Measurements from ENCODE around the gene RNMT.
"Not testable (repeated sequence)": the region's sequence is repeated elsewhere in the genome, so short reads cannot be mapped to it uniquely, and the experiment has no call there.

- TF ChIP-seq CTCF (conservative IDR thresholded peaks at IDR 0.05); EZH2 (IDR thresholded peaks at IDR 0.05; ENCODE audit: low read depth): not testable (repeated sequence)
Measured at GRCh38 chr18:13690060-13690459, 36.4 kb upstream of the RNMT start.
